ENCODE results near the gene GPR37L1.
"Not testable (repeated sequence)": the region's sequence is repeated elsewhere in the genome, so short reads cannot be mapped to it uniquely, and the experiment has no call there.

GPR37L1 gene

DNA sequence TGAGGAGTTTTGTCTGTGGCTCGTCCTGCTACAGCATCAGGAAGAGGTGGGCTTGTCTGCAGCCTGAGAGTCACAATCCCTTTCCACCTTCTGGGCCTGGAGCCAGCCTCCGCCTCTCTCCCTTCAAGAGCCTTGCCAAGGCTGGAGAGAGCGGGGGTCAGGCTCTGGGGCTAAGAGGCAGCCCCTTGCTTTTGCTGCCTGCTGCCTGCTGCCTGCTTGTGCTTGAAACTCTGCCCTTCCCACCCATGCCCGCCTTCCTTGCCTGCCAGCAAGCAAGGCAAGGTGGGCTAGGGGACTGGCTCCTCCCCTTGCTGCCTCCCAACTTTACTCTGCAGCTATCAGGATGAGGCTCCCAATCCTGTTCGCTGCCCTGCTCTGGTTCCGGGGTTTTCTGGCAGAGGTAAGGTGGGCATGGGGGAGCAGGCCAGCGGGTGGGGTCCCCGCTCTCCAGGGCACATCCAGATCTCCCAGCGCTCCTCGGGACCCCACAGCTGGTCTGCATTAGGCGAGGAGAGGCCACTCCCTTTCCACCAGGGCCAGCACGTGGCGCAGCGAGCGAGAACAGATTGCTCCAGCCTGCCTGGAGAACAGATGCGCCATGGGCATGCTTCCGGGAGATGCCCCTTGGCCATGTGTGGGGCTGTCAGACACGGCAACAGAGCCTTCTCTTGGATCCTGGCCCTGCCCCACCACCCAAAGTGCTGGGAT lies 45.1 kb downstream of the GPR37L1 start:
- DNase-seq (ENCODE audit: low read depth): no peak

DNA sequence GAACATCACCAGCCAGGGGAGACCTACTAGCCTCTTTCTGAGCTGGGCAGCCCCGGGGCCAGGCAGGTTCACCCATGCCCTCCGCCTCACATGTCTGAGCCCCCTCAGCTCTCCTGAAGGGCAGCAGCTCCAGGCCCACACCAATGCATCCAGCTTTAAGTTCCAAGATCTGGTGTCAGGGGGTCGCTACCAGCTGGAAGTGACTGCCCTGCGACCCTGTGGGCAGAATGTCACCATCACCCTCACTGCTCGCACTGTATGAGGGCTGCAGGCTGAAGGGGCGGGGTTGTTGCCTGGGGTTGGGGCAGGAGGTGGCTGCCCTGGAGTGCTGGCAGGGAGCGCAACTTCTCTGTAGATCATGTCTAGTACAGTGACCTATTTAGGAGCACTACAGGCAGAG lies 46.1 kb downstream of the GPR37L1 start:
- DNase-seq (ENCODE audit: low read depth): no peak

DNA sequence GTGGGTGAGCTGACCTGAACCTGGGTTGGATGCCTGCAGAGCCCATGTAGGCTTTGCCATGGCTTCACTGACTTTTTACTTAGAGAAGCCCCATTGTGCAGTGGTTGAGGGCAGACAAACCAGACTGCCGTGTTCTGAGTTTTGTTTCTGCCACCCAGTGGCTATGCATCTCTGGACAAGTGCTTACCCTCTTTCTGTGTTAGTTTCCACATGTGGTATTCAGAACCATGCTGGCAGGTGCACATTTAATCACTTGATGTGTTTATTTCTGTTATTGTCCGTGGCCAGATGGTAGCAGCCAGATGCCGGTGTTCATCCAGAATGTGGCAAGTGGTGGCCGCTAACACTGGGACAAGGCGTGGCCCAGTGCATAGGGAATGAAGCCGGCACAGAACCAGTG lies 48.0 kb downstream of the GPR37L1 start:
- DNase-seq (ENCODE audit: low read depth): no peak

DNA sequence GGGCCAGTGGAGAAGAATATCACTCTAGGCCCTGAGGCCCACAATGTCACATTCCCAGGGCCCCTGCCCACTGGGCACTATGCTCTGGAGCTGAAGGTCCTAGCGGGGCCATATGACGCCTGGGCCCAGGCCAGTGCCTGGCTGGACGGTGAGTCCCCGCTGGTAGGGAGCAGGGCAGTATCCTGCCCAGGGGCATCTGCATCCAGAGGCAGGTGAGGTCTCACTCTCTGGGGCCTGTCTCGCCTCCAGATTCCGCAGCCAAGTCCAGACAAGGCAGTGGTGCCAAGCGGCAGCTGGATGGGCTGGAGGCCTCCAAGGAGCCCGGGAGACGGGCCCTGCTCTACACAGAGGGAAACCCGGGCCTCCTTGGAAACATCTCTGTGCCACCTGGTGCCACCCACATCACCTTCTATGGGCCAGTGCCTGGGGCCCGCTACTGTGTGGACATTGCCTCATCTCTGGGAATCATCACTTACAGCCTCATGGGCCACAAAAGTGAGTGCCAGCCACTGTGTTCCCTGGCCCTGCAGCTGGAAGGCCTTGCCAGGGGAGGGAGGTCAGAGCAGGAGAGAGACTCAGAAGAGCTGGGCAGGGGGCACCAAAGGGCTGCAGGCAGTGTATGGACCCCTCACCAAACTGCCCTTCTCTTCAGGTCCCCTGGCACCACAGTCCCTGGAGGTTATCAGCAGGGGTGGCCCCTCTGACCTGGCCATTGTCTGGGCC lies 48.7 kb downstream of the GPR37L1 start:
- no peak for DNase-seq (ENCODE audit: low read depth)

DNA sequence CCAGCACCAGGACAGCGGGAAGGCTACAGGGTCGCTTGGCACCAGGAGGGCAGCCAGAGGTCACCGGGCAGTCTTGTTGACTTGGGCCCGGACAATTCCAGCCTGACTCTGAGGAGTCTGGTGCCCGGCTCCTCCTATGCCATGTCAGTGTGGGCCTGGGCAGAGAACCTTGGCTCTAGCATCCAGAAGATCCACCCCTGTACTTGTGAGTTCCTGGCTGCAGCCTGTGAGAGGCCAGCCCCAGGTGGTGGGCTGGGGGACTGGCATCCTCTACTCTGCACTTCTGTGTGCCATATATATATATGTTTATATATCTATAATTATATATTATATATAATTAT lies 49.3 kb downstream of the GPR37L1 start:
- no peak for DNase-seq (ENCODE audit: low read depth)

DNA sequence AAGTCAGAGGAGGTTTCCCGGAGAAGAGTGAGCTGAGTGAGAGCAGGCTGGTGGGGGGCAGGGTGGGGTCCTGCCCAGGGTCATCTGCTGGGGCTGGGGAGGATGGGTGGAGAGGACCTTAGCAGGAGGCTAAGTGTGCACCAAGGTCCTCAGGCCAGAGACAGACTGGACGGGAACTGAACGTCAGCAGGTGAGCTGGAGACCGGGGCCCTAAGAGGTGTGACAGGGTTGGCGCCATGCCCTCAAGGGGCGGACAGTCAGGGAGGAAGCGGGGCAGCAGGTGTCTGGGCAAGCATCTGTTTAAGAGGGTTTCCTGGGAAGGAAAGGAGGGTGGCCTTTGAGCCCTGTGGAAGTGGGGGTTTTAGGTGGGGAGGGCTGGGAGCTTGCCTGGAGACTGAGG lies 51.3 kb downstream of the GPR37L1 start:
- no peak for DNase-seq (ENCODE audit: low read depth)

DNA sequence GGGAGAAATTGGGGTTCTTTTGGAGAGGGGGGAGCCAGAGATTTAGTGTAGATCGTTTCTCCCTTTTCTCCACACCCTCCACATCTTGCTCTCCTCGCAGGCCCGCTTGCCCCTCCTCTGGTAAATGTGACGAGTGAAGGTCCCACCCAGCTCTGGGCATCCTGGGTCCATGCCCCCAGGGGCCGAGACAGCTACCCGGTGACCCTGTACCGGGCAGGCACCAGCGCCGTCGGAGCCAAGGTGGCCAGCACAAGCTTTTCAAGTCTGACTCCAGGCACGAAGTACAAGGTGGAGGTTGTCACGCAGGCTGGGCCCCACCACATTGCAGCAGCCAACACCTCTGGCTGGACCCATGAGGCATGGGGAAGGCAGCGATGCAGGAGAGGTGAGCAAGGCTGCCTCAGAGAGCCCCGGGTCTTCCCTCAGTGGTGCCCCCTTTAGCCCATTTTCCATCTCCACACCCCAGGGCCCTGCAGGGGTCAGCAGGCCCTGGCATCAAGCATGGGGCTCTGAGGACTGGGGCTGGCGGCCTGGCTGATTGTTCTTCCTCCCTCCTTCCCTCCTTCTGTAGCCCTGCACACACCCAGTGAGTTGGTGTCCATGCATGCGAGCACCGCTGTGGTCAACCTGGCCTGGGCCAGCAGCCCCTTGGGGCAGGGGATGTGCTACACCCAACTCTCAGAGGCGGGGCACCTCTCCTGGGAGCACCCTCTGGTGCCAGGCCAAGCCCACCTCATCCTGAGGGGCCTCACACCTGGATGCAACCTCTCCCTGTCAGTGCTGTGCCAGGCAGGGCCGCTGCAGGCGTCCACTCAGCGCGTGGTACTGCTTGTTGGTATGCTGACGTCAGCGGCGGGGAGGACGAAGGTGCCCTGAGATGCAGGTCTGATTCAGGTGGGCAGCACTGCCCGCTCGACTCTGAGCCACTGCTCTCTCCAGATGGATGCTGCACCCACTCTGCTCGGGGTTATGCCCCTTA lies 54.5 kb downstream of the GPR37L1 start:
- no peak for DNase-seq (ENCODE audit: low read depth)

DNA sequence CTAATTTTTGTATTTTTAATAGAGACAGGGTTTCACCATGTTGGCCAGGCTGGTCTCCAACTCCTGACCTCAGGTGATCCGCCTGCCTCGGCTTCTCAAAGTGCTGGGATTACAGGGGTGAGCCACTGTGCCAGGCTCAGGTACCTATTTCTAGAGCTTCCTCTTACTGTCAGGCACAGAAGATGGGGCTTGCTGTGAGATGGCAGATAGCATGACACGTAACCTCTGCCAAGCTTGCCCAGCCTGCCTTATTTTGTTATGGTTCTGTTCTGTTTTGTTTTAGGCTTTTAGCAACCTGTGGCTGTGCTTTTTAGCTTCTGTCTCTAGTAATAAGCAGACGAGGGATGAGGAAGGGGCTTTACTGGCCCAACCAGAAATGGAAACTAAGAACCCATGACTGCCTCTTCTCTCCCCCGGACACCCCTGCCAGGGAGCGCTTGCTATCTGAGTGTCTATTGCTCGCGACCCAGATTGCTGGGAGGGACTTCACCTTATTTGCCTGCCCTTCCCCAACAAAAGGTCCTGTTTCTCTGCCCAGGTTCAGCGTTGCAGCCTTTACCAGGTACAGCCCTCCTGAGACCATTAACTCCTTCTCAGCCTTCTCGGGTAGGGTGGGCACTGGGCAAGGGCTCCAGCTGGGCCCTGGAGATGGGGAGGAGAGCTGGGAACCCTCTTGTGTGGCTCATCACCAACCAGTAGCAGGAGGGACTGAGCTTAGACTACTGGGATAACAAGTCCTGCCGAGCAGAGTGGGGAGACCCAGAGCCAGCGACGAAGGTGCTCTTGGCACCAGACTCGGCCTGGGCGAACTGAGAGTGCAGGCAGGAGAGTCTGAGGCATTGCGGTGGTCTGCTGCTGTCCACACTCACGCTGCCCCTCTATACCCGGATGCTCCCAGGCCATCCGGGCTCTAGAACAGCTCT lies 57.4 kb downstream of the GPR37L1 start:
- DNase-seq (ENCODE audit: low read depth): no peak

DNA sequence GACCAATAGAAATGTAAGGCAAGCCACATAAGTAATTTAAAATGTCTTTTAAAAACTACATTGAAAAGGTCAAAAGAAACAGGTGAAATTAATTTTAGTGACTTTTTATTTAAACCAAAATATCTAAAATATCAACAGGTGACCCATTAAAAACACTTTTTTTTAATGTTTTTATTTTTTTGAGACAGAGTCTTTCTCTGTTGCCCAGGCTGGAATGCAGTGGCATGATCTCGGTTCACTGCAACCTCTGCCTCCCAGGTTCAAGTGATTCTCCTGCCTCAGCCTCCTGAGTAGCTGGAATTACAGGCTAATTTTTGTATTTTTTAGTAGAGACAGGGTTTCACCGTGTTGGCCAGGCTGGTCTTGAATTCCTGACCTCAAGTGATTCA lies 58.0 kb downstream of the GPR37L1 start:
- not testable (repeated sequence) for DNase-seq (ENCODE audit: low read depth)

DNA sequence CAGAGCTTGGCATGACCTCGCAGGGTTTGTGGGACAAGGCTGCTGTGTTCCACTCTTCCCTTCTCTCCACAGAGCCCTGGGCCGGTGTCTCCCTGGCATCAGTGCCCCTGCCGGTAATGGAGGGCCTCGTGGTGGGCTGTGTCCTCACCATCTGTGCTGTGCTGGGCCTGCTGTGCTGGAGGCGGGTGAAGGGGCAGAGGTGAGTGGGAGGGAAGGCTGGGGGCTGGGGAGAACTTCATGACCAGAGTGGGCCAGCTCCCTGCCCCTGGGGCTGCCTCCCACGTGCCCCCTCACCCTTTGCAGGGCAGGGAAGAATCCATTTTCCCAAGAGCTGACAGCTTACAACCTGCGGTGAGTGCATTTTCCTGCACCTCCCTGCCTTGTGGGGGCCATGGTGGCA lies 58.9 kb downstream of the GPR37L1 start:
- no peak for DNase-seq (ENCODE audit: low read depth)

DNA sequence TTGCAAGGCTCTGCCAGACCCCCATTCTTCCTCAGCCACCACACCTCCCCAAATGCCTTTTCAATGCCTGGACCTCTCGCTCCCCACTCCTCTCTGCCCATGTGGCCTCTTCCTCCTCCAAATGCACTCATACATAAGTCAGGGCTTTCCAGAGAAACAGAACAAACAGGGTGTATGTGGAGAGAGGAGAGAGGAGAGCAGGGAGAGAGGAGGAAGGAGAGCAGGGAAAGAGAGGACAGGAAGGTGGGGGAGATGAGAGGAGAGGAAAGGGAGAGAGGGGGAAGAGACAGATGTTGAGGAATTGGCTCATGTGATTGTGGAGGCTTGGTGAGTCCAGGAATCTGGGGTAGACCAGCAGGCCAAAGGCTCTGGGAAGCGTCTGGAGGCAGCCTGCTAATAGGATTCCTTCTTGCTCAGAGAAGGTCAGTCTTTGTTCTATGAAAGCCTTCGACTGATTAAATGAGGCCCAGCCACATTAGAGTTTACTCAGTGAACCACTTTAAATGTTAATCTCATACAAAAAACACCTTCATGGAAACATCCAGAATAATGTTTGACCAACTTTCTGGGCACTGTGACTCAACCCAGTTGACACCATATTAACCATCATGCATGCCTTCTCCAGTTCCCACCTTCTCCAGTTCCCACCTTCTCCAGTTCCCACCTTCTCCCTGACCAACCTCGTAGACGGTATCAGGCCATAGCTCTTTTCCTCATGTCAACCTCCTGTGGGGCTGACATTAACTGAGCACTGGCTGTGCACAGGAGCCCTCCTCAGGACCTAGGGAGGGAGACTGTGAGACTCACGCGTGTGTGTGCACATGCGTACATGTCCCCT lies 59.5 kb downstream of the GPR37L1 start:
- DNase-seq (ENCODE audit: low read depth): no peak

Measured in ELR (cell line).